Measurements from ENCODE around the gene LHX6.

- TF ChIP-seq CTCF (conservative IDR thresholded peaks at IDR 0.05 in 1 of 2, IDR thresholded peaks at IDR 0.05 in 1 of 2; ENCODE audit: low read depth in 1 of 2, low read length in 2 of 2) (no peak), EZH2 (IDR thresholded peaks at IDR 0.05; ENCODE audit: low read length, missing control alignments) (no peak)
Measured at GRCh38 chr9:122256206-122256605, 27.4 kb upstream of the LHX6 start.

Measured in fibroblast of lung (primary cell).